SH-SY5Y (cell line): ENCODE data around the gene SND1.

Source experiments
- GATA2 ChIP-seq: IDR thresholded peaks from 2 replicates; pipeline ENCODE4 v1.6.1; 2011; ENCODE audit warnings: mild to moderate bottlenecking, low read depth, low read length
- GATA3 ChIP-seq: IDR thresholded peaks from 2 replicates; pipeline ENCODE4 v1.6.1; 2011; ENCODE audit warnings: low read depth, mild to moderate bottlenecking, low read length, moderate library complexity

DNA sequence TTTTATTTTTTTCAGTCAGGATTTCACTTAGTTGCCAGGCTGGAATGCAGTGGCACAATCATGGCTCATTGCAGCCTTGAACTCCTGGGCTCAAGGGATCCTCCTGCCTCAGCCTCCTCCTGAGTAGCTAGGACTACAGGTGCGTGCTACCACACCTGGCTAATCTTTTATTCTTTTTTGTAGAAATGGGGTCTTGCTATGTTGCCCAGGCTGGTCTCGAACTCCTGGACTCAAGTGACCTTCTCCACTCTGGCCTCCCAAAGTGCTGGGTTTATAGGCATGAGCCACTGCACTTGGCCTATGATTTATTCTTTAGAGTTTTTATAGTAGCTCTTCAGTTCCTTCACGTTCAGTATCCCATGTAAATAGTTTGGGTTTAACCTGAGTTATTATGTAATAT is 5.5 kb downstream of the SND1 start:
- TF ChIP-seq GATA2 (no peak), GATA3 (no peak)
